Stimulated activated CD4-positive, alpha-beta T cell treated with anti-CD3 and anti-CD28 coated beads, Interleukin-12 subunit alpha, Interleukin-12 subunit beta, amount 100 ng/mL, for 48 hours (primary cell): ENCODE data around the gene MTRF1L.
"Not testable (repeated sequence)": the region's sequence is repeated elsewhere in the genome, so short reads cannot be mapped to it uniquely, and the experiment has no call there.

Source experiments
- DNase-seq, 3 donors: peaks; one replicate each; pipeline ENCODE4 v3.0.0-alpha.2; 2020; ENCODE audit warnings: low read depth in 2 of 3, low spot score in 1 of 3

MTRF1L gene

DNA sequence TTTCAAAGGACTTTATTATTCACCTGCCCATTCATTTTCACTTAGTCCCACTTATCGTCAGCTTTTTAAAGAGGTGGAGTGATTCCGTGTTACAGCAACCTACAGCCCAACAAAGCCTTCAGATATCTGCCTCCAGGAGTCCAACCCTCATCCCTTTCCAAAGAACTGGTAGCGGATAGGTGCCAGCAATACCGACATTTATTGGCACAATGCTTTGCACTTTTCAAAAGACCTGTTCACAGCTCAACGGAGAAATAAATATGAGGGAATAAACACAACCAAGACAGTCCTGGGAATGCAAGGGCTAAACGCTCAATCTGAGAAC is 819 bp upstream of the MTRF1L start:
- no peak for DNase-seq

- no peak for DNase-seq
These were observed 519 bp downstream of the MTRF1L start for GRCh38 chr6:153001767-153002612.

DNA sequence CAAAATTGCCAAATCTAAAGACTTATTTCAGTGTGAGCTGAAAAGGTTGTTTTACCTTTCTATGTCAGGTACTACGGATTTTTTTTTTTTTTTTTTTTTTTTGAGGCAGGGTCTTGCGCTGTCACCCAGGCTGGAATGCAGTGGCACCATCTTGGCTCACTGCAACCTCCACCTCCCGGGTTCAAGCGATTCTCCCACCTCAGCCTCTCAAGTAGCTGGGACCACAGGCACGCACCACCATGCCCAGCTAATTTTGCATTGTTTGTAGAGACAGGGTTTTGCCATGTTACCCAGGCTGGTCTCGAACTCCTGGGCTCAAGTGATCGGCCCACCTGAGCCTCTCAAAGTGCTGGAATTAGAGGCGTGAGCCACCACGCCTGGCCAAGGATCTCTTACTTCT is 1.7 kb downstream of the MTRF1L start:
- not testable (repeated sequence) for DNase-seq

GRCh38 chr6:153000243-153000642 is 2.3 kb downstream of the MTRF1L start:
- no peak for DNase-seq

DNA sequence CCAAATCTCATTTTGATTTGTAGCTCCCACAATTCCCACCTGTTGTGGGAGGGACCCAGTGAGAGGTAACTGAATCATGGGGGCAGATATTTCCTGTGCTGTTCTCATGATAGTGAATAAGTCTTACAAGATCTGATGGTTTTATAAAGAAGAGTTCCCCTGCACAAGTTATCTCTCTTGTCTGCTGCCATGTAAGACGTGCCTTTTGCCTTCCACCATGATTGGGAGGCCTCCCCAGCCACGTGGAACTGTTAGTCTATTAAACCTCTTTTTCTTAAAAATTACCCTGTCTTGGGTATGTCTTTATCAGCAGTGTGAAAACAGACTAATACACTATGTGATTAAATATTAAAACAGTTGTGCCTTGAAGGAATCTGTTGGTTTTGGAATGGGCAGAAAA is 3.0 kb downstream of the MTRF1L start:
- DNase-seq = not testable (repeated sequence)

- DNase-seq = no peak
These were observed 8.7 kb downstream of the MTRF1L start for GRCh38 chr6:152993847-152994246.

DNA sequence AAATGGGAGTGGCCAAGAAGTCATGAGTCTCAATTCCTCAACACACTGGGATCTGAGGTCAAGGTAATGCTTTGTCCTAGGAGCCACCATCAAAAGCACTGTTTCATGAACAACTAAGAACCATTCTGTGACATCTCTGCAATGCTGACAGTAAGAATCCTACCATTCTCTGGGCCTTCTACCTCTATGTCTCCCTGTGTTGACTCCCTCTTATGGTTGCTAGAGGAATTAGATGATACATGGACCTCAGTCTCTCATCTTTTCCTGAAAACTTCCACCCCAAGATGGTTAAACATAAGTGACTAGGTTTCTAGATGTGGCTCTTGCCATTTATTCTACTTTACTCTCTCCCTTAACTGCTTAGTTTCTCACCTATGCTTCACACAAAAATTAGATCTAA is 9.1 kb downstream of the MTRF1L start:
- DNase-seq = no peak

DNA sequence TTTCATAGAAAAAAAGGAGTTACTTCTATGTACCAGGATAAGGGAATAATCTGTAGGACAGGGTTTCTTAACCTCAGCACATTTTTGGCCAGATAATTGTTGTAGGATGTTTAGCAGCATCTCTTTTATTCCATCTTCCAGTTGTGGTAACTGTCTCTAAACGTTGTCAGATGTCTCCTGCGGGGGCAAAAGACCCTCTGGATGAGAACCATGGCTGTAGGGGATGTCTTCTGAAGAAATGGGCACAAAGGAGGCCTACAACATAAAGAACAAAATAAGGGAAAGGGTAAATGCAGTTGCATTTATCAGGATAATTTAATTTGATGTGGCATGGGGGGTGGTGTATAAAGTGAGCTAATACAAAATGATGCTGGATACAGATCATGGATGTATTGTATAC is 15.5 kb downstream of the MTRF1L start:
- no peak for DNase-seq

DNA sequence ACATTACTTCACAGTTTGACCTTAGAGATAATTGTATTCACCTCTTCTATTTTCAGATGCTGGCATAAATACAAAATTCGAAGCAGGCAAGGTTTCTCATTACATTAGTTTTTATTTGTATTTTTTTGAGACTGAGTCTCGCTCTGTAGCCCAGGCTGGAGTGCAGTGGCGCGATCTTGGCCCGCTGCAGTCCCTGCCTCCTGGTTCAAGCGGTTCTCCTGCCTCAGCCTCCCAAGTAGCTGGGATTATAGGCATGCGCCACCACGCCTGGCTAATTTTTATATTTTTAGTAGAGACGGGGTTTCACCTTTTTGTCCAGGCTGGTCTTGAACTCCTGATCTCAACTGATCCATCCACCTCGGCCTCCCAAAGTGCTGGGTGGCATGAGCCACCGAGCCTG is 17.2 kb downstream of the MTRF1L start:
- not testable (repeated sequence) for DNase-seq

DNA sequence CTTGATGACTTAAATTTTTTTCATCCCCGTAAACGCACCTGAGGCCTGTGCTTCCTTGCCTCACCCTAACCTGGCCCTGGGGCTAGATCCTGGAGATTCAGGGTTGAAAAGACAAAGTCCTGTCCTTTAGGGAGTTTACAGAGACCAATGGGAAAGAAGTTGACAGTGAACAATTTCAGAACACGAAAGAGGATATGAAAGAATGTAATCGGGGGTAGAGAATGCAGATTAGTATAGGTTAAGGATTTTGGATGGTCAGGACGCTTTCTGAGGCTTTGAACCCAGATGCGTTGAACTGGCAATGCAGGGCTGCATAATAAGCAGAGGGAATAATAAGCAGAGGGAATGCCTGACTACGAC is 18.0 kb downstream of the MTRF1L start:
- no peak for DNase-seq

GRCh38 chr6:152983637-152984512 is 18.6 kb downstream of the MTRF1L start:
- DNase-seq = peak; percentile 72 to 77 (median 75)

DNA sequence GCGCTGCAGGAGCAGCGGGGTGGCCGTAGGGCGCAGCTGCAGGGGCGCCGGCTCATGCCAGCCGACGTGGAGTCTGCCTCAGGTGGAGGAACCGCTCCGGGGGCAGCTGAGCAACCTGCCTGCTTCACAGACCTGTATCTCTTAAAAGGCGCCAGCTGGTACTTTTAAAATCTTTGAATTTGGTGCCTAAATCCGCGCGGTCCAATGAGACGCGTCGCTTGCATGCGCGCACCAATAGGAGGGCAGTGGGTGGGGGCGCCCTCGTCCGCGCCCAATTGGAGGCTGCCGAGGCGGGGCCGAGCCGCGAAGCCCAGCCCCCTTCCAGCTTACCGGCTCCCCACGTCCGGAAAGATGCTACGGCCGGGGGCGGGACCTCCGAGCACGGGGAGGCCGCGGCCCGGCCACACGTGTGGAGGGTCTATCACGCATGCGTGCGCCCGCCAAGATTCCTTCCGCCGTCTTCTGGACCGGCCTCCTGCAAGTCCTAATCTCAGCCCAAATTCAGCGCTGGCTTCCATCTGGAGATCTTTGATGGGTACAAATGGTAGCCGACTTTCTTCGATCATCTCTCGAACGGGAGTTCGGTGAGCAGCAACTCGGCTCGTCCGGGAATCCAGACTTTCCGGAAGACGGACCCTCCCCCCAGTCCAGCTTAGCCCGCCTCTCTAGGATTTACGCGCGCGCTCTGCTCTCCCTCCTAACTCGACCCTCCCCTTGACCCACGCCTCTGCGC is 19.4 kb downstream of the MTRF1L start, which contains the start of gene FBXO5:
TSS of gene FBXO5 (minus strand) at position 138 of the 733 bp plus-strand sequence. CDS start at position 56, 82 bp downstream.
- peak; percentile 91 to 96 (median 95) for DNase-seq

GRCh38 chr6:152981989-152982903 is 20.3 kb downstream of the MTRF1L start:
- DNase-seq = peak in 2 of 3 donors; percentile 14 to 15

- DNase-seq = no peak
These were observed 21.3 kb downstream of the MTRF1L start for GRCh38 chr6:152981219-152981618.

GRCh38 chr6:152980656-152981055 is 21.9 kb downstream of the MTRF1L start:
- no peak for DNase-seq

- DNase-seq = no peak
These were observed 23.4 kb downstream of the MTRF1L start for GRCh38 chr6:152979116-152979515.

- DNase-seq = no peak
These were observed 24.5 kb downstream of the MTRF1L start for GRCh38 chr6:152978058-152978457.

GRCh38 chr6:152977556-152977955 is 25.0 kb downstream of the MTRF1L start:
- DNase-seq = no peak

GRCh38 chr6:152976749-152977148 is 25.8 kb downstream of the MTRF1L start:
- DNase-seq = no peak

DNA sequence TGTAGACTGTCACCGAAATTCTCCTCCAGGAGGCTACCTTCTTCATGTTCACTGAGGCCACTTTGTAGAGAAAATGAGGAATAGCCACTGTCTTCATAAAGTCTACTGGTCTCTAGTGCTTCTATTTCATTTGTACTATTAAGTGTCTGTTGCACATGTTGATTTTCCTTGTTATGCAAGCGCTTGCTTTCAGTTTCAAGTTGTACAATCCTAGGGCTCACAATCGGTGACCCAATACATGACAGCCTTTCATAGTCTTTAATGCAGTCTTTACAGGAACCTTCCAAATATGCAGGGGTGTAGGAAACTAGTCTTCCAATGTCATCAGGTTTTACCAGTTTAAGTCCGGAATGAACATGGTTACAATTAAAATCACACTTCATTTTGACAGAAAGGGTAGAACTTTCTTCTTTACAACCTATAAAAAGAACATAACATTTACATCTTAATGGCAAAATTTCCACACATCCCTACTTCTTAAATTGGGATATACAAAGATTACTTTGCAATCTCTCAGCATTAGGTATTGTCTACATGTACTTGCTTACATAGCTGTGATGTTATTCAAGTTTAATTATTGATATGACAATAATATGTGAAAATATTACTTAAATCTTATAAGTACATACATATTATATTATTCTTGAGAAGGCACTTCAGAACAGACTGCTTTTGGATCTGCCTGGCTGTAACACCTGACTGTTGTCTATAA is 27.1 kb downstream of the MTRF1L start:
- DNase-seq = no peak
